CD1c-positive myeloid dendritic cell (primary cell): ENCODE results near the gene IKZF2.
"Not testable (repeated sequence)": the region's sequence is repeated elsewhere in the genome, so short reads cannot be mapped to it uniquely, and the experiment has no call there.

Experiments
- DNase-seq: peaks from one replicate; pipeline ENCODE4 v3.0.0-alpha.2; 2016; ENCODE audit errors: extremely low spot score

Gene IKZF2

GRCh38 chr2:213036836-213037235 is 114.6 kb downstream of the IKZF2 start:
- no peak for DNase-seq

DNA sequence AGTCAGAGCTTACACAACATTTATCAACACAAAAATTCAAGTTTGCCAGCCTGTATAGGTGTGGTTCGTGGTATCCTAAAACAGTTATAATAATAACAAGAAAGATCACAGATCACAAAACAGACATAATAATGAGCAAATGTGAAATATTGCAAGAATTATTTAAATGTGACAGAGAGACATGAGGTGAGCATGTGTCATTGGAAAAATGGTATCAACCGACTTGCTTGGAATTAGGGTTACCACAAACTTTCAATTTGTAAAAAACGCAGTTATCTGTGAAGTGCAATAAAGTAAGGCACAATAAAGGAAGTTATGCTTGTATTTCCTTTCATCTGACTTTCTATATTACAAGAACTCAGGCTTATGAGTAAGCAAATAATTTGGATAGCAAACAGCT is 116.8 kb downstream of the IKZF2 start:
- no peak for DNase-seq

DNA sequence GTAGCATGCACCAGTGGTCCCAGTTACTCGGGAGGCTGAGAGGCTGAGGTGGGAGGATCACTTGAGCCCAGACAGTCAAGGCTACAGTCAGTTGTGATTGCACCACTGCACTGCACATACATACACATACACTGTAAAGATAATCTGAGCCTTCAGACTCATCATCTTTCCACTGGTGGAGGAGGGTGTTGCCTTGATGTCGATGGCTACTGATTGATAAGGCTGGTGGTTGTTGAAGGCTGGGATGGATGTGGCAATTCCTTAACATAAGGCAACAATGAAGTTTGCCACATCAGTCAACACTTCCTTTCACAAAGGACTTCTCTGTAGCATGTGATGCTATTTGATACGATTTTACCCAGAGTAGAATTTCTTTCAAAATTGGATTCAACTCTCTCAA is 118.8 kb downstream of the IKZF2 start:
- DNase-seq, result no peak

DNA sequence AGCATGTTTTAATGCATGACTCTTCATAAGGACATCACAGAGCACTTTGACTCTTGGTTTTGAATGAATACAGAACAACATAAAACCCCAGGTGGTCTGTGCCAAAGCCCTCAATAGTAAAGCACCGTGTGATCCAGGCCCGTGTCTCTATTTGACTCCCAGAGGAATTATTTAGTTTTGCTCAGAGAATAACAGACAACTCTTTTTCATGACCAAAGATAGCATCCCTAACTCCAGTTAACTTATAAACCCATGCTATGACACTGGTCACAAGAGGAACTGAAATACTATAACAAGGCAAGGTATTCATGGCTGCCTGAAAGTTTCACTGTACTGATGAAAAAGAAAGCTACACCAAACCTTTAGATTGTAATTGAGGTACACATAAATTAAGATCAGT is 128.4 kb downstream of the IKZF2 start:
- DNase-seq, result no peak

- DNase-seq, result no peak
These were observed 129.2 kb downstream of the IKZF2 start for GRCh38 chr2:213021971-213022899.

DNA sequence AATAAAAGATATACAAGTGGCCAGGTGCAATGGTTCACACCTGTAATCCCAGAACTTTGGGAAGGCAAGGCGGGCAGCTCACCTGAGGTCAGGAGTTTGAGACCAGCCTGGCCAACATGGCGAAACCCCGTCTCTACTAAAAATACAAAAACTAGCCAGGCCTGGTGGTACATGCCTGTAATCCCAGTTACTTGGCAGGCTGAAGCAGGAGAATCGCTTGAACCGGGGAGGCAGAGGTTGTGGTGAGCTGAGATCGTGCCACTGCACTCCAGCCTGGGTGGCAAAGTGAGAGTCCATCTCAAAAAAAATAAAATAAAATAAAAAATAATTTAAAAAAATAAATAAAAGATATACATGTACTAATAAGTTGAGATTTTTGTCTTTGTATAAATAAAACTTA is 130.5 kb downstream of the IKZF2 start:
- DNase-seq, result not testable (repeated sequence)

DNA sequence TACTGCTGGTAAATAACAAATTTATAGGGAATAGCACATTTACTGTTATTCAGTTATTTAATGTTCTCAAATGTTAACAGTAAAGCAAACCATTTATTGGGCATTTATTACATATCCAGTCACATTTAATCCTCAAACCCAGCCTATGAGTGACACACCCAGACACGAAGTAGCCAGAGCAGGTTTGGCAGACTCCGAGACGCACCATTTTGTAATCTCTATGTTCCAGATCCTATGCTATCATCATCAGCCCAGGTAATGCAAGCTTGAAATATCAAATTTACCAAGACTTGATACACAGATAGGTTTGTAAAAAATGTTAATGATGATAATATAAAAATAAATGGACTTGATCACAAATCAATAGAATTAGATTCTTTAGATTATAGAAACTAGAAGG is 131.1 kb downstream of the IKZF2 start:
- no peak for DNase-seq

GRCh38 chr2:213019368-213019767 is 132.0 kb downstream of the IKZF2 start:
- DNase-seq, result no peak

GRCh38 chr2:213018340-213018901 is 133.0 kb downstream of the IKZF2 start:
- DNase-seq, result no peak

DNA sequence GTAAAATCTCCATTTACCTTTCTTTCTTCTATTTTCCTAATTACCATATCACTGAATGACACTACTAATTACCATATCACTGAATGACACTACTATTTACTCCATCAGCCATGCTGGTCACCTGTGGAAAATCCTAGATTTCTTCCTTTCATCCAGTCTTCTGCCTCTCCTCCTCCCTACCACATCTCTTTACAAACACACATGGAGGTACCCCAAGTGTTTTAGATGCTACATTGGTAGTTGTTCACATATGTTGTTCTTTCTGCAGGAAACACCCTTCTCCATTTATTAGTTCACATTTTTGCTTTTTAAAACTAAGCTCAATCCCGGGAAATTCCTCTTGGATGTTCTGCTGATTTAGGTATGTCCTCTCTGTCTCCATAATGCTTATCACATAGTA is 134.0 kb downstream of the IKZF2 start:
- DNase-seq, result no peak

- DNase-seq, result no peak
These were observed 134.4 kb downstream of the IKZF2 start for GRCh38 chr2:213016984-213017351.

DNA sequence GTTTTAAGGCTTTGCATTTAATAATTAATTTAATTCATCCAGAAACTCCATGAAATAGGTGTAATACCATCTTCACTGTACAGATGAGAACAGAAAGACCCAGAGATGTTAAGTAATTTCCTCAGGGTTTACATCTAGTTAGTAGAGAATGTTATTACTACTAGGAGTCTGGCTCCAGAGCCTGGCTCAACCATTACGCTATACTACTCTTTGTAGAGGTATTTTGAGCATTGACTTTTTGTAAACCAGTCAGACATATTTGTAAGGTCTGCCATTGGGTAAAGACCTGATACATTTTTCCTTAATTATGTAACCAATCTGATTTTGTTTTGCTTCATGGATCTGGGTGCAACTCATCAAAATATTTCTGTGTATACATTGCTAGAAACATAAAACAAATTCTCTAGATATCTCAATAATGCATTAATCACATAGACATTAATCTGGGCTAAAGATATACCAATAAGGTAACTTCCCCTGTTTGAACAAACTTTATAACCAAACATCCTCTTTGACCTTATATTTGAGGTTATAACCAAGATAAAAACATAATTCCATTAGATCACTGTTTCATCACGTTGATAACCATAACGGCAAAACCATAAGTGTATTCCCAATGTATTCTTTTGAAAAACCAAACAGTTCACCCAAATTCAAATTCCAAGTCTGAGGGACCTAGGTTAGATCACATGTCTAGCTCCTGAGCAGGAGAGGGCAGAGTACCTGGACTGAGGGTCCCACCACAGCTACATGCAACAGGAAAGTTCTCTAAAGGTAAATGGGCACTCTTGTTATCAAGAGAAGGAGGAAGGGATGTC is 135.0 kb downstream of the IKZF2 start:
- DNase-seq, result no peak

DNA sequence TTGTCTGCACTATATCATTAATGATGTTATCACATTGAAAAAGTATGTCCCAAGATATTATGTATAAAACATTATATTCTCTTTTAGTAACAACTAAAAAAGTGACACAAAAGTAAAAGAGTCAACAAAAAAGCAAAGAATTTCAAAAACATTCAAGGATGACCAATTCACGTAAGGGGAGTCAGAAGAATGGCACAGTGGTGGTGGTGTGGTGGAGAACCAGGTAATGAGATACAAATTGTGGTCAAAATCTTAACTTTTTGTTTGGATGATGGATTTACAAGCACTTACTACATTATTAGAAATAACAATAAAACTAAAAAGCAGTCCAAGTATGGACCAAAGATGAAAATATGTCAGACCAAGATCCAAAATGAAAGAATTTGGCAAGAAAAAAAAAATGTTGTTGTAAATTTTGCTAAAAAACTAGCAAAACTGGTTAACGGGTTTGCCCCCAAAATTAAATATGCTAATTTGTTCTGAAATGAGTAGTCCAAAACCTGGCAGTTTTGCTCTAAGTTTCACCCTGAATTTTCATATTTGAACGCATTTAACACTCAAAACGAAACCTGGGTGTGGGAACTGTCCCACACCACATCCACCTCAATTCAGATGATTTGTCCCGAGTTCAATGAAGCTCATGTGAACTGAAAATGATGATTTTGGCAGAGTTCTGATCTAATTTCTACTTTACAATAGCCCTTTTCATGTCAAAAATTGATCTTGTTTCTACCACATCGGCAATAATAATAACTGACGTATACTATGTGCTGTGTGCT is 135.8 kb downstream of the IKZF2 start:
- no peak for DNase-seq

DNA sequence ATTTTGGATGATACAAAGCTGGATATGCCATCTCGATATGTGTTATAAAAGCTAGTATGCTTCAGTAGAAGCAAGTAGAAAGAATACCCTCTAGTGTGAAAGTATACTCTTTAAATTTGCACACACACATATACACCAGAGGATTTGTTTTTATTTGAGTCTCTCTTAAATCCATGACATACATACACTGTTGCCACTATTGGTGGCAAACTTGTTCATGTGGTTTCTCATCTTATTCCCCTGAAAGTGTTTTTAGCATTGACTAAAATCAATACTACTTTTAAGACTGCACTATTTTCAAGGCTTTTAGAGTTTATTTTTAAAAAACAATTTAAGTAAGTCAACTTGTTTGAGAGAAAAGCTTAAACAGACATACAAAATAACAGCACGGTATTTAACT is 137.4 kb downstream of the IKZF2 start:
- DNase-seq, result no peak

DNA sequence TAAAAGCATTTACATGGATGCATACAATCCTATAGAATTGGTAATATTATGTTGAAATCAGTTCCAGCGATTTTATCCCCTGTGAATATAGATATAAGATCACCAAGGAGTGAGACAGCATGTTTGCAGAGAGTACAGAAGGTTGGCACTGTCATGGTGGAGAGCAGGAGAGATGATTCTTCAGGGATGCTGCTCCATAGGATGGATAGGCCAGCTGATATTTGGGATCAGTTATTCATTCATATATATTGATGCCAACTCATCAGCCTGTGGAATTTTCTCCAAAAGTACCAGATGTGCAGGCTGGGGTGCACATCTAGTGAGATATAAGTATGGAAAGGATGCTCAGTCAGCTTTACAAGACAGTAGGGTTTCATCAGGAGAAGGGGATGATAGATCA is 139.9 kb downstream of the IKZF2 start:
- DNase-seq, result no peak

GRCh38 chr2:213010106-213010779 is 141.2 kb downstream of the IKZF2 start:
- DNase-seq, result no peak

DNA sequence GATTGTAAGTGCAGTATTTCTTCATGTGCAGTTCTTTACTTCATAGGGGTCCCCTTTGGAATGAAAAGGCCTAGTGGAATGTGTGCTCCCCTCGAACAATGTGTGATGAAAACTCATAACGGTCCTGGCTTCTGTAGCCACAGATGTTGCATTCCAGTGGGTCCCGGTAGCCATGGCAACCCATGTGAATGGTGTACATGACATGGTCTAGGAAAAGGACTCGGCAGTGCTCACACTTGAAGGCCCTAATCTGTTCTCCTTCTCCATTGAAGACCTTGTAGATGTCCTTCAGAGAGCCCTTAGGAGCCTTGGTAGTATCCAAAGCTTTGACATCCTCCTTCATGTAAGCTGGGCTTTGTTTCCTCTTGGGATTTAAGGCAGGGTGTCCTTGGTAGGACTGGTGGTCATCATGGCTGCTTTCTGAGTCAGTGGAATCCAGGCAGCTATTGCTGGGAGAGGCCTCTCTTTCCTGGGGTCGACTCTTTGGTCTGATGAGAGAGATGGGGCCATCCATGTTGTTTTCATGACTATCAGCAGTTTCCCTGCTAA is 144.0 kb downstream of the IKZF2 start:
- DNase-seq, result no peak

GRCh38 chr2:213004197-213004821 is 147.1 kb downstream of the IKZF2 start:
- DNase-seq, result no peak

GRCh38 chr2:213002383-213002782 is 149.0 kb downstream of the IKZF2 start:
- no peak for DNase-seq

DNA sequence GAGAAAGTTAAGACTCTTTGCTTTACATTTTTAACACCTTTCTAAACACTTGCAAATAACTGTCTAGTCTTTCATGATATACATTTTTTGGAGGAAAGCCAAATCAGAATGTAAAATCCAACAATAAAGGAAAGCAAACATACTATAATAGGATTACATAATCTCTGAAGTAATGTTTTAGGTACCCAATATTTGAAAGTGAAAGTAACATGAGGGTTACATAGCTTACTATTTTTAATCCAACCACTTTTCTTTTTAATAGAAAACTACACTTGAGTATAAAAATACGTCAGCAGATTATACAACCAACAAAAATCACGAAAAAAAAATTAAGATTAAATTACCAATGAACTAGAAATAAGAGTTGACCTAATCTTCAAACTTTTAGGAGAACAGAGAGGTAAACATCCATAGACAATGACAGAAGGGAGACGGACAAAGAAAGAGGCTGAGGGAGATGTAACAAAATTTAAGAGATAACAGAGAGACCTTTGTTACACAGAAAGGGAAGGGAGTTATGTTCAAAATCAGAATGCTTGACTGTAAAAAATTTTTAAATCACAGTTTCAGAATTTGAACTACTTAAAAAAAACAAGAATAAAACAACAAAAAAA is 150.0 kb downstream of the IKZF2 start:
- DNase-seq, result no peak
